NT2/D1 (cell line): ENCODE measurements around the gene GRAMD1B.

Experiments used
- SUZ12 ChIP-seq: IDR thresholded peaks from 2 replicates; pipeline ENCODE4 v1.6.1; 2011; ENCODE audit not compliant: insufficient read length, insufficient read depth; ENCODE audit errors: extremely low read depth
- YY1 ChIP-seq: IDR thresholded peaks from 2 replicates; pipeline ENCODE4 v1.6.1; 2011; ENCODE audit not compliant: insufficient read length, insufficient read depth
- ZNF274 ChIP-seq: IDR thresholded peaks from 2 replicates; pipeline ENCODE4 v1.6.1; 2011; ENCODE audit warnings: mild to moderate bottlenecking, low read depth, low read length

- no peak for TF ChIP-seq YY1
- no peak for TF ChIP-seq ZNF274
- TF ChIP-seq SUZ12: no peak
Observed at GRCh38 chr11:123418351-123419114, 11.5 kb upstream of the GRAMD1B start.
